H9 (cell line): ENCODE data around the gene RMRP. TPM values are rescaled to one million over a fixed set of nuclear protein-coding genes. Genes with fewer than 3 reads are reported as not detected.

Source experiments
- DNase-seq: peaks from one replicate; pipeline ENCODE4 v3.0.0-alpha.2; 2017
- H2AFZ ChIP-seq: one replicate; pipeline ENCODE4 v1.6.1; 2013; ENCODE audit warnings: mild to moderate bottlenecking, low read length, control low read depth, moderate library complexity
- H2AK5ac ChIP-seq: 2 replicates; pipeline ENCODE4 v1.6.1; 2013; ENCODE audit warnings: low read length, control low read depth, mixed read lengths; ENCODE audit not compliant: insufficient read length
- H2BK120ac ChIP-seq: one replicate; pipeline ENCODE4 v1.6.1; 2013; ENCODE audit warnings: low read depth, mild to moderate bottlenecking, low read length, control low read depth, inconsistent platforms; ENCODE audit not compliant: poor library complexity, severe bottlenecking
- H2BK12ac ChIP-seq: 2 replicates; pipeline ENCODE4 v1.6.1; 2013; ENCODE audit warnings: low read length, control low read depth, mixed read lengths, low read depth; ENCODE audit not compliant: insufficient read length
- H2BK15ac ChIP-seq: 2 replicates; pipeline ENCODE4 v1.6.1; 2013; ENCODE audit warnings: low read depth, low read length, control low read depth
- H2BK20ac ChIP-seq: one replicate; pipeline ENCODE4 v1.6.1; 2013; ENCODE audit warnings: low read depth, mild to moderate bottlenecking, low read length, control low read depth, inconsistent platforms; ENCODE audit not compliant: poor library complexity, severe bottlenecking
- H2BK5ac ChIP-seq: 2 replicates; pipeline ENCODE4 v1.6.1; 2013; ENCODE audit warnings: low read length, control low read depth, mixed read lengths; ENCODE audit not compliant: insufficient read length
- H3K14ac ChIP-seq: 2 replicates; pipeline ENCODE4 v1.6.1; 2013; ENCODE audit warnings: low read length, control low read depth; ENCODE audit not compliant: insufficient read depth
- H3K18ac ChIP-seq: 2 replicates; pipeline ENCODE4 v1.6.1; 2013; ENCODE audit warnings: low read depth, mild to moderate bottlenecking, mixed read lengths, low read length, control low read depth; ENCODE audit not compliant: insufficient read length
- H3K23ac ChIP-seq: 2 replicates; pipeline ENCODE4 v1.6.1; 2013; ENCODE audit warnings: low read length, control low read depth, mixed read lengths, low read depth; ENCODE audit not compliant: insufficient read length
- H3K23me2 ChIP-seq: 2 replicates; pipeline ENCODE4 v1.6.1; 2013; ENCODE audit warnings: low read depth, mild to moderate bottlenecking, mixed read lengths, low read length, control low read depth; ENCODE audit not compliant: insufficient read length, poor library complexity, severe bottlenecking
- H3K27ac ChIP-seq: 2 replicates; pipeline ENCODE4 v1.5.1; 2013; ENCODE audit warnings: low read length, control low read depth, mixed read lengths, low read depth; ENCODE audit not compliant: insufficient read length
- H3K27me3 ChIP-seq: 2 replicates; pipeline ENCODE4 v1.6.1; 2013; ENCODE audit warnings: low read length, control low read depth, inconsistent platforms; ENCODE audit not compliant: insufficient read depth
- H3K4ac ChIP-seq: 2 replicates; pipeline ENCODE4 v1.6.1; 2013; ENCODE audit warnings: low read depth, mild to moderate bottlenecking, control low read depth, inconsistent platforms, low read length, moderate library complexity
- H3K4me1 ChIP-seq: 2 replicates; pipeline ENCODE4 v1.6.1; 2013; ENCODE audit warnings: low read length, control low read depth, inconsistent platforms; ENCODE audit not compliant: insufficient read depth
- H3K4me2 ChIP-seq: 2 replicates; pipeline ENCODE4 v1.6.1; 2013; ENCODE audit warnings: low read length, control low read depth, mixed read lengths; ENCODE audit not compliant: insufficient read length, insufficient read depth
- H3K56ac ChIP-seq: 2 replicates; pipeline ENCODE4 v1.6.1; 2013; ENCODE audit warnings: low read depth, mild to moderate bottlenecking, mixed read lengths, low read length, control low read depth; ENCODE audit not compliant: insufficient read length
- H3K79me1 ChIP-seq: 2 replicates; pipeline ENCODE4 v1.6.1; 2013; ENCODE audit warnings: low read depth, mild to moderate bottlenecking, moderate library complexity, low read length, control low read depth, inconsistent platforms; ENCODE audit not compliant: insufficient read depth, poor library complexity, severe bottlenecking
- H3K79me2 ChIP-seq: 2 replicates; pipeline ENCODE4 v1.6.1; 2013; ENCODE audit warnings: low read length, control low read depth, inconsistent platforms; ENCODE audit not compliant: insufficient read depth
- H3K9ac ChIP-seq: 2 replicates; pipeline ENCODE4 v1.6.1; 2013; ENCODE audit warnings: low read length, control low read depth, mixed read lengths; ENCODE audit not compliant: insufficient read length; ENCODE audit errors: extremely low read depth
- H3K9me3 ChIP-seq: one replicate; pipeline ENCODE4 v1.6.1; 2013; ENCODE audit warnings: low read depth, low read length, inconsistent platforms; ENCODE audit not compliant: control insufficient read depth
- H3T11ph ChIP-seq: one replicate; pipeline ENCODE4 v1.6.1; 2013; ENCODE audit warnings: mild to moderate bottlenecking, low read length, control low read depth, inconsistent platforms
- H4K20me1 ChIP-seq: one replicate; pipeline ENCODE4 v1.6.1; 2013; ENCODE audit not compliant: control insufficient read depth, insufficient read length, insufficient read depth
- H4K5ac ChIP-seq: 2 replicates; pipeline ENCODE4 v1.6.1; 2013; ENCODE audit warnings: low read depth, mild to moderate bottlenecking, mixed read lengths, low read length, control low read depth; ENCODE audit not compliant: insufficient read length
- H4K8ac ChIP-seq: replicated peaks from 2 replicates; pipeline ENCODE4 v1.6.1; 2013; ENCODE audit warnings: low read length, control low read depth, mixed read lengths, low read depth; ENCODE audit not compliant: insufficient read length
- H4K91ac ChIP-seq: 2 replicates; pipeline ENCODE4 v1.6.1; 2013; ENCODE audit warnings: low read depth, mild to moderate bottlenecking, moderate library complexity, mixed read lengths, low read length, control low read depth; ENCODE audit not compliant: insufficient read length
- H3K27ac Mint-ChIP-seq, 3 experiments: 2 replicates in 2 of 3; 3 replicates in 1 of 3; pipeline ENCODE4 v1.8.0; 2020 to 2021; ENCODE audit warnings: mixed read lengths in 3 of 3, mild to moderate bottlenecking in 1 of 3, moderate library complexity in 1 of 3
- H3K27me3 Mint-ChIP-seq: 2 replicates; pipeline ENCODE4 v1.8.0; 2021; ENCODE audit warnings: low read depth, mild to moderate bottlenecking, moderate library complexity, mixed read lengths
- H3K36me3 Mint-ChIP-seq, 3 experiments: 2 replicates in 2 of 3; 3 replicates in 1 of 3; pipeline ENCODE4 v1.8.0; 2020 to 2021; ENCODE audit warnings: low read depth in 3 of 3, mixed read lengths in 3 of 3; ENCODE audit not compliant: insufficient read depth in 1 of 3
- H3K4me1 Mint-ChIP-seq, 2 experiments: 2 replicates each; pipeline ENCODE4 v1.8.0; 2020; ENCODE audit warnings: mixed read lengths in 2 of 2
- H3K4me3 Mint-ChIP-seq, 2 experiments: 2 replicates in 1 of 2; 3 replicates in 1 of 2; pipeline ENCODE4 v1.8.0; 2020 to 2021; ENCODE audit warnings: mild to moderate bottlenecking in 2 of 2, mixed read lengths in 2 of 2, moderate library complexity in 1 of 2
- H3K9me3 Mint-ChIP-seq, 2 experiments: 2 replicates in 1 of 2; 3 replicates in 1 of 2; pipeline ENCODE4 v1.8.0; 2020; ENCODE audit warnings: mild to moderate bottlenecking in 2 of 2, mixed read lengths in 2 of 2, moderate library complexity in 1 of 2
- WGBS: extraction: QIAGEN DNeasy Blood & Tissue Kit; methylation state at CpG from one replicate; pipeline ENCODE4 v1.1.7; 2013; ENCODE audit warnings: missing lambda C conversion rate, low lambda C conversion rate, mixed read lengths; ENCODE audit not compliant: insufficient read length; ENCODE audit errors: extremely low coverage; 5-methylcytosine and 5-hydroxymethylcytosine counted together
- total RNA-seq: library from RNA; stranded (reverse); gene quantifications from 2 replicates; pipeline ENCODE4 v1.2.1, GENCODE V29; 2021
- TF ChIP-seq, protein P1 (sequence below): fragments of 200-600 bp; sonication (generic); conservative IDR thresholded peaks from 3 replicates; pipeline ENCODE4 v1.8.0; 2021; ENCODE audit warnings: antibody characterized with exemption, mild to moderate bottlenecking

Gene RMRP
- total RNA-seq, 1 experiment from 2014 or later = 18,417 TPM

DNA sequence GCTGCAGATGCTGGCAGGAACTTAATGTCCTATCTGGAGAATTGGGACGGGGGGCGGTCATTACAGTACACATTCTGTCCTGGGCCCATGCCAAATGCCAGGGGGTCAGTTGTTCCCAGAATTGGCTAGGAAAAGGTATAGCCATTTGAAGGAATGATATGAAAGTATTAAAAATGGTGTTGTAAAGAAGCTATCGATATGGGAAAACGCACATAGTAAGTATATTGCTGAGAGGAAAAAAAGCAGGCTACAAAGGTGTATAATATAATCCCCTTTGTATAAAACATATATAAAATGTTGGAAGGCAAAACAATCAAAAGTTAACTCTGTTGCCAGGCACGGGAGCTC, 7.6 kb upstream of the RMRP start:
- H3K9ac ChIP-seq = no peak overlapping the region

More for the DNA sequence above, 7.6 kb upstream of the RMRP start:
- H2AK5ac ChIP-seq = no peak overlapping the region
- no peaks in the 10 kb centered on the region for H4K20me1 ChIP-seq
- H3K27me3 ChIP-seq = no peaks in the 10 kb centered on the region
- no peak overlapping the region for H3T11ph ChIP-seq
- H2BK5ac ChIP-seq = no peak overlapping the region
- no peak overlapping the region for H4K91ac ChIP-seq
- no peak overlapping the region for H3K23ac ChIP-seq
- H3K9me3 Mint-ChIP-seq = no peaks in the 10 kb centered on the region
- H3K4me1 Mint-ChIP-seq = peaks cover 21 to 33% of the 10 kb centered on the region in 2 experiments
- H2BK120ac ChIP-seq = no peak overlapping the region
- no peak overlapping the region for H2BK20ac ChIP-seq
- DNase-seq = no peak
- no peak overlapping the region for H4K8ac ChIP-seq
- H3K18ac ChIP-seq = no peak overlapping the region
- no peak overlapping the region for H2BK12ac ChIP-seq
- peaks cover 8% of the 10 kb centered on the region for H3K23me2 ChIP-seq
- H3K27me3 Mint-ChIP-seq = peaks cover 9% of the 10 kb centered on the region
- no peak overlapping the region for H3K14ac ChIP-seq
- WGBS = no CpG with 5 or more reads among the region's 5 CpGs
- H3K4me3 Mint-ChIP-seq = peak overlapping the region; percentile 80 to 83
- H3K79me2 ChIP-seq = no peaks in the 10 kb centered on the region
- H2BK15ac ChIP-seq = no peak overlapping the region
- no peak overlapping the region for H3K56ac ChIP-seq
- H3K4ac ChIP-seq = no peak overlapping the region
- no peaks in the 10 kb centered on the region for H3K79me1 ChIP-seq
- H2AFZ ChIP-seq = no peak overlapping the region
- peaks cover 20 to 29% (median 24%) of the 10 kb centered on the region in 3 experiments for H3K36me3 Mint-ChIP-seq
- H3K27ac ChIP-seq = no peak overlapping the region
- H3K4me1 ChIP-seq = no peaks in the 10 kb centered on the region; the same call in 1 of the 2 replicates
- H3K27ac Mint-ChIP-seq = peak overlapping the region in 1 of 3 experiments; percentile 60; a peak in 1 of 7 replicates
- H4K5ac ChIP-seq = no peak overlapping the region
- H3K9me3 ChIP-seq = no peaks in the 10 kb centered on the region
- H3K4me2 ChIP-seq = no peak overlapping the region
- TF ChIP-seq, protein P1, sequence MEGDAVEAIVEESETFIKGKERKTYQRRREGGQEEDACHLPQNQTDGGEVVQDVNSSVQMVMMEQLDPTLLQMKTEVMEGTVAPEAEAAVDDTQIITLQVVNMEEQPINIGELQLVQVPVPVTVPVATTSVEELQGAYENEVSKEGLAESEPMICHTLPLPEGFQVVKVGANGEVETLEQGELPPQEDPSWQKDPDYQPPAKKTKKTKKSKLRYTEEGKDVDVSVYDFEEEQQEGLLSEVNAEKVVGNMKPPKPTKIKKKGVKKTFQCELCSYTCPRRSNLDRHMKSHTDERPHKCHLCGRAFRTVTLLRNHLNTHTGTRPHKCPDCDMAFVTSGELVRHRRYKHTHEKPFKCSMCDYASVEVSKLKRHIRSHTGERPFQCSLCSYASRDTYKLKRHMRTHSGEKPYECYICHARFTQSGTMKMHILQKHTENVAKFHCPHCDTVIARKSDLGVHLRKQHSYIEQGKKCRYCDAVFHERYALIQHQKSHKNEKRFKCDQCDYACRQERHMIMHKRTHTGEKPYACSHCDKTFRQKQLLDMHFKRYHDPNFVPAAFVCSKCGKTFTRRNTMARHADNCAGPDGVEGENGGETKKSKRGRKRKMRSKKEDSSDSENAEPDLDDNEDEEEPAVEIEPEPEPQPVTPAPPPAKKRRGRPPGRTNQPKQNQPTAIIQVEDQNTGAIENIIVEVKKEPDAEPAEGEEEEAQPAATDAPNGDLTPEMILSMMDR = 0 out of 3 replicates have a peak, but pooled peaks have one; percentile 8
